Keratinocyte (primary cell): ENCODE measurements around the gene CXXC5. TPM values are rescaled to one million over a fixed set of nuclear protein-coding genes. Genes with fewer than 3 reads are reported as not detected.

Experiments
- DNase-seq: peaks from one replicate; pipeline ENCODE4 v3.0.0-alpha.2; 2011; ENCODE audit warnings: low read depth, missing footprints, low spot score
- FAIRE-seq: peaks from 2 replicates; lab custom pipeline; 2011; peaks lifted over from hg19 to GRCh38; lab: Jason Lieb, UNC
- H2AFZ ChIP-seq: 2 replicates; pipeline ENCODE4 v1.6.0; 2012; ENCODE audit warnings: low read length, control low read depth, inconsistent platforms; ENCODE audit not compliant: control insufficient read depth
- H3K27ac ChIP-seq: 2 replicates; pipeline ENCODE4 v1.5.1; 2011; ENCODE audit warnings: low read length; ENCODE audit not compliant: control insufficient read depth, insufficient read depth
- H3K27me3 ChIP-seq: 3 replicates; pipeline ENCODE4 v1.6.0; 2011; ENCODE audit warnings: low read length; ENCODE audit not compliant: control insufficient read depth, insufficient read depth; ENCODE audit errors: extremely low read depth
- H3K36me3 ChIP-seq, 2 experiments: 2 replicates in 1 of 2; 3 replicates in 1 of 2; pipeline ENCODE4 v1.5.1; 2011; ENCODE audit warnings: low read length in 2 of 2, mild to moderate bottlenecking in 1 of 2; ENCODE audit not compliant: control insufficient read depth in 2 of 2, insufficient read depth in 2 of 2; ENCODE audit errors: extremely low read depth in 1 of 2
- H3K4me1 ChIP-seq: 3 replicates; pipeline ENCODE4 v1.5.1; 2011; ENCODE audit warnings: low read length; ENCODE audit not compliant: control insufficient read depth, insufficient read depth; ENCODE audit errors: extremely low read depth
- H3K4me2 ChIP-seq: 3 replicates; pipeline ENCODE4 v1.6.0; 2011; ENCODE audit warnings: low read depth, low read length; ENCODE audit not compliant: control insufficient read depth, insufficient read depth; ENCODE audit errors: extremely low read depth
- H3K4me3 ChIP-seq, 3 experiments: fragments of 200-600 bp in 1 of 3; sonication (generic) in 1 of 3; 2 replicates in 2 of 3; 3 replicates in 1 of 3; pipeline ENCODE4 v1.5.1; 2011 to 2016; ENCODE audit warnings: low read length in 3 of 3, mild to moderate bottlenecking in 3 of 3, control low read depth in 2 of 3, inconsistent platforms in 1 of 3, low read depth in 1 of 3, mixed read lengths in 1 of 3, mixed run types in 1 of 3, moderate library complexity in 1 of 3; ENCODE audit not compliant: control insufficient read depth in 2 of 3, insufficient read depth in 2 of 3; ENCODE audit errors: extremely low read depth in 1 of 3
- H3K79me2 ChIP-seq: 2 replicates; pipeline ENCODE4 v1.6.0; 2012; ENCODE audit warnings: low read length; ENCODE audit not compliant: control insufficient read depth, insufficient read depth
- H3K9ac ChIP-seq: 3 replicates; pipeline ENCODE4 v1.6.0; 2011; ENCODE audit warnings: low read length; ENCODE audit not compliant: control insufficient read depth, insufficient read depth; ENCODE audit errors: extremely low read depth
- H3K9me1 ChIP-seq: 3 replicates; pipeline ENCODE4 v1.6.0; 2011; ENCODE audit warnings: low read length; ENCODE audit not compliant: control insufficient read depth, insufficient read depth; ENCODE audit errors: extremely low read depth
- H3K9me3 ChIP-seq: 2 replicates; pipeline ENCODE4 v1.5.1; 2012; ENCODE audit warnings: low read depth, low read length; ENCODE audit not compliant: control insufficient read depth
- H4K20me1 ChIP-seq: 3 replicates; pipeline ENCODE4 v1.6.0; 2011; ENCODE audit warnings: low read length; ENCODE audit not compliant: control insufficient read depth, insufficient read depth; ENCODE audit errors: extremely low read depth
- CTCF ChIP-seq, 3 experiments: IDR thresholded peaks in 1 of 3; conservative IDR thresholded peaks in 1 of 3; optimal IDR thresholded peaks in 1 of 3; 2 replicates in 2 of 3; 3 replicates in 1 of 3; pipeline versions ENCODE3 to v1.5.1; 2011; ENCODE audit warnings: low read length in 3 of 3, mild to moderate bottlenecking in 3 of 3, moderate library complexity in 2 of 3, control low read depth in 1 of 3, inconsistent platforms in 1 of 3; ENCODE audit not compliant: insufficient read depth in 2 of 3; ENCODE audit errors: extremely low read depth in 1 of 3
- EZH2 ChIP-seq: IDR thresholded peaks from one replicate; pipeline ENCODE4 v1.6.1; 2012; ENCODE audit warnings: inconsistent platforms, mild to moderate bottlenecking, low read length, moderate library complexity
- dilution Hi-C: fragments of 300-500 bp; cut with MboI; formaldehyde crosslinking; loops from one replicate; pipeline ENCODE4 v1.7.0; 2020; ENCODE audit warnings: low sequenced_read_pairs; ENCODE audit not compliant: extremely low pct_ligation_motif_present
- polyA plus RNA-seq, 5 experiments: library from polyadenylated mRNA; depleted of rRNA in 3 of 5; stranded (reverse) in 3 of 5; stranded (forward) in 1 of 5; unstranded in 1 of 5; fragments of >200 nt; gene quantifications; 1 replicate in 1 of 5; 2 replicates in 3 of 5; 3 replicates in 1 of 5; pipeline versions ENCODE4 v1.2.1 to v1.2.3, GENCODE V29; 2011 to 2012; ENCODE audit warnings: missing spikeins in 2 of 5, low read depth in 1 of 5, low replicate concordance in 1 of 5

The CXXC5 gene
- polyA plus RNA-seq, 1 donor (not counting 4 experiments of a cell fraction or from before 2014, with no cell fraction given), result 1.0 TPM

GRCh38 chr5:139710319-139711066 lies 62.3 kb downstream of the CXXC5 start:
- Histone ChIP-seq H3K27ac (no peak overlapping the region), H3K36me3 (no peaks in the 10 kb centered on the region), H3K27me3 (peaks cover 54% of the 10 kb centered on the region), H3K4me2 (peak overlapping the region; percentile 87), H3K9me3 (peaks cover 4% of the 10 kb centered on the region), H3K4me1 (peaks cover 11% of the 10 kb centered on the region), H3K4me3 (peak overlapping the region; percentile 26 to 62 (median 52)), H3K9ac (peak overlapping the region; percentile 41), H3K79me2 (no peaks in the 10 kb centered on the region), H3K9me1 (no peaks in the 10 kb centered on the region), H4K20me1 (peaks cover 2% of the 10 kb centered on the region), H2AFZ (no peak overlapping the region)
- TF ChIP-seq EZH2, result peak; percentile 94
- TF ChIP-seq CTCF (optimal IDR thresholded peaks at IDR 0.05 in 1 of 3, IDR thresholded peaks at IDR 0.05 in 1 of 3, conservative IDR thresholded peaks at IDR 0.05 in 1 of 3; ENCODE audit: extremely low read depth in 1 of 3, insufficient read depth in 2 of 3, low read length in 3 of 3), result no peak
- DNase-seq, result no peak
- no peak for FAIRE-seq
- dilution Hi-C loops, result no loop called here

DNA sequence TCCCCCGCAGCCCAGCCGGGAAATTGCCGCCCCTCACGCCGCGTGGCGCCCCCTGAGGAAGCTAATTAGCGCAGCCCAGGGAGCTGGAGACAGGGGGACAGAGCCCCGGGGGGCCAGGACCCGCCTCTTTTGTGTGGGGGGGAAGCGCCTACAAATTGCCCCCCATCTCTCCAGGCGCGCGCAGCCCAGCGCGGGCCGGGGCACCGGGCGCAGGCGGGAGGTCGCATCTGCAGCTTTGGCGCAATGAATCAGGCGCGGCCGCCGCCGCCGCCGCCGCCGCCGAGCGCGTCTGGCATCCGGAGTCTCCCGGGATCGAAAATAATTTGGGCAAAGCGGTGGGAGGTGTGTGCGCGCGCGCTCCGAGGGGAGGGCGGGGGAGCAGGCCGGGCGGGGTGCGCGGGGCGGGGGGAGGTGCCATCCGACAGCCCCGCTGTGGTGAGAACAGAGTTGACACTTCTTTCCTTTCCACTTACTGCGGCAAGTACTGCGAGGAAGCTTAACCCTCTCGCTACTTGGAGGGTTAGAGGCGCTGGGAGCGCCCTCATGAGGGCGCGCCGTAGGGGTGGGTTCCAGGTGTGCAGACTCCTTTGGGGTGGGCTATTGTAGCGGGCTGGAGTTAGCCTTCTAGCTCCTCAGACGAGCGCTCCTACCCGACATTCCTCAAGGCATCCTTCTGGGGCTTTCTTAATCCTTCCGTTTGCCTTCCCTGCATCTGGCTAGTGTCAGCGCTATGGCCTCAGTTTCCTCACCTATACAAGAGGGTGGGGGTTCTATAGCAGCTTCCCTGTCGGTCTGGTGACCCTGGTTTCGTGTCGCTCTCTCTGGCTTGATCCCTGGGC lies 63.1 kb downstream of the CXXC5 start:
- DNase-seq, result no peak
- Histone ChIP-seq H3K36me3 (no peaks in the 10 kb centered on the region), H3K27me3 (peaks cover 49% of the 10 kb centered on the region), H3K4me1 (peaks cover 11% of the 10 kb centered on the region), H3K9ac (peak overlapping the region; percentile 41), H3K9me3 (peaks cover 4% of the 10 kb centered on the region), H3K4me3 (peak overlapping the region; percentile 26 to 62 (median 52)), H3K27ac (no peak overlapping the region), H4K20me1 (peaks cover 2% of the 10 kb centered on the region), H3K9me1 (no peaks in the 10 kb centered on the region), H3K79me2 (no peaks in the 10 kb centered on the region), H3K4me2 (peak overlapping the region; percentile 88), H2AFZ (no peak overlapping the region)
- dilution Hi-C loops, result no loop called here
- no peak for FAIRE-seq
- TF ChIP-seq CTCF (optimal IDR thresholded peaks at IDR 0.05 in 1 of 3, IDR thresholded peaks at IDR 0.05 in 1 of 3, conservative IDR thresholded peaks at IDR 0.05 in 1 of 3; ENCODE audit: extremely low read depth in 1 of 3, insufficient read depth in 2 of 3, low read length in 3 of 3) (peak in 1 of 3 experiments; percentile 35), EZH2 (peak; percentile 96)
